Activated T-helper 2 cell treated with anti-CD3 and anti-CD28 coated beads, Interferon-gamma antibody, Interleukin-2, Interleukin-4, amounts not matched to agents 10 μg/mL and 5 μg/mL and 100 μg/mL, durations not matched to agents 14 hours and 24 hours and 36 hours (primary cell): ENCODE data around the gene SAMM50. TPM values are rescaled to one million over a fixed set of nuclear protein-coding genes. Genes with fewer than 3 reads are reported as not detected.
A peak's percentile ranks its signal among the peaks of the same experiment; 100 is the strongest.

ENCODE experiments used
- DNase-seq: peaks from one replicate; pipeline ENCODE4 v3.0.0; 2021; ENCODE audit warnings: low spot score
- H3K27ac Mint-ChIP-seq: one replicate; pipeline ENCODE4 v1.8.0; 2021; ENCODE audit warnings: mixed read lengths
- H3K27me3 Mint-ChIP-seq: one replicate; pipeline ENCODE4 v1.8.0; 2021; ENCODE audit warnings: low read depth, mixed read lengths
- H3K36me3 Mint-ChIP-seq: one replicate; pipeline ENCODE4 v1.8.0; 2021; ENCODE audit warnings: low read depth, mixed read lengths
- H3K4me1 Mint-ChIP-seq: one replicate; pipeline ENCODE4 v1.8.0; 2021; ENCODE audit warnings: low read depth, mixed read lengths
- H3K4me3 Mint-ChIP-seq: one replicate; pipeline ENCODE4 v1.8.0; 2021; ENCODE audit warnings: low read depth, mild to moderate bottlenecking, moderate library complexity, mixed read lengths
- H3K9me3 Mint-ChIP-seq: one replicate; pipeline ENCODE4 v1.8.0; 2021; ENCODE audit warnings: mixed read lengths
- intact Hi-C: fragments of 100-400 bp; cut with micrococcal nuclease; formaldehyde crosslinking; loops from one replicate; pipeline ENCODE4 v1.15.1; 2023
- total RNA-seq: library from RNA; stranded (reverse); gene quantifications from 2 replicates; pipeline ENCODE4 v1.2.3, GENCODE V29; 2022

The SAMM50 gene
- total RNA-seq, 1 donor from 2014 or later, result 59.0 TPM

DNA sequence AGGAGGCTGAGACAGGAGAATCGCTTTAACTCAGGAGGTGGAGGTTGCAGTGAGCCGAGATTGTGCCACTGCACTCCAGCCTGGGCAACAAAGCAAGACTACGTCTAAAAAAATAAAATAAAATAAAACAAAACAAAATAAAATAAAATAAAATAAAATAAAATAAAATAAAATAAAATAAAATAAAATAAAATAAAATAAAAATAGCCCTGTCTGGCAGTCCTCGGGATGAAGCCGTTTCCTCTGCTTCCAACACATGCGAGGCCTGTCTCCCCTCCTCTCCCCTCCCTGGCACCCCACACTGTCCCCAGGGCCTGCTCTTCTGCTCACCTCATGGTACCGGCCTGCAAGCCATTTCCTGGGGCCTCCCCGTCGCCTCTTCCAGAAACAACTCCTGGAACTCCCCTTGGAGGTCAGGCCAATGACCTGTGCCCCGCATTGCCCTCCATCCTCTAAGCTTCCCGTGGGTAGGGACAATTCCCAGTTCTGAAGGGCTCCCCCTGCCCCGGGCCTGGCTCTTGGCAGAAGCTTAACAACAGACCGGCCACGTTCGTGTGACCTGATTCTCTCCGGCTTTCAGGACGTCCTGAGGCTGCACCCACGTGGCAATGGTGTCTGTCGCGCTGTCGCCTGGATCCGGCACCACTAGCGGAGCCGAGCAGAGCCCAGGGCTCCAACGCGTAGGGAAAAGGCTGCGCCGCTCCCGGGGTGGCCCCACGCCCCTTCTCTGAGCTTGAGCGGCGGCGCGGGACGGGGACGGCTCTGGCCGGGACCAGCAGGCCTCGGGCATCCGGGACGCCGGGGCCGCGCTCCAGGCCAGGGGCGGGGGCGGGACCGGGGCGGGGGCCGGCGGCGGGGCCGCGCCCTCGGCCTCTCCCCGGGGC is 68.4 kb downstream of the SAMM50 start:
- intact Hi-C loops, result loop anchor here (10.0 kb wide), 3 partner anchors 61 to 161 kb away; partner anchors contain the start of genes PARVG and SAMM50
- Mint-ChIP-seq H3K27ac (peak overlapping the region; percentile 96), H3K4me3 (peak overlapping the region; percentile 94), H3K27me3 (no peaks in the 10 kb centered on the region), H3K9me3 (no peaks in the 10 kb centered on the region), H3K4me1 (peaks cover 39% of the 10 kb centered on the region), H3K36me3 (peaks cover 29% of the 10 kb centered on the region)
- DNase-seq, result peak; percentile 47

DNA sequence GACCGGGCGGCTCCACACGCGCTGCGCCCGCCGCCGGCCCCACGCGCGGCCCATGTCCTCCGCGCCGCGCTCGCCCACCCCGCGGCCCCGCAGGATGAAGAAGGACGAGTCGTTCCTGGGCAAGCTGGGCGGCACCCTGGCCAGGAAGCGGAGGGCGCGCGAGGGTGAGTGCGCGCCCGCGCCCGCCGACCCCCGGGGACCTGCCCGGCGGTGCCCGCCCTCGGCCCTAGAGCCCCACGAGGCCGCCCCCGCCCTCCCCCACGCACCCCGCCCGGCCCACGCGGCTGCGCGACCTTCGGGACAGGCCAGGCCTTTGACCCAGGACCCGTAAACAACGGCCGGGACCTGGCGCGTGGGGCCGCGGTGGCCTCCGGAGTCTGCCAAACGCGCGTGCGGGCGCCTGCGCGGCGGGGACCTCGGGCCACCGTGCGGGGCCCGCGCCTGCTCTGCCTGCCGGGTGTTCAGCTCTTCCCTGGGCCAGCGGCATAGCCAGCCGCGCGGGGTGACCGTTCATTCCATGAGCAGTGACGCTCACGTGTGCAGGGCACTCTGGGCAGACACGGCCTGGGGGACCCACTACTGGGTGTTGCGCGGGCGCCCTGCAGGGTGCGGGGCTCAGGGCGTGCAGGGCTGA is 69.2 kb downstream of the SAMM50 start, which contains the start of gene PARVB:
Gene PARVB (plus strand): TSS at position 15 of the 634 bp plus-strand sequence. CDS start 38 bp downstream, at position 53.
- Mint-ChIP-seq H3K27me3 (no peaks in the 10 kb centered on the region), H3K4me1 (peaks cover 42% of the 10 kb centered on the region), H3K9me3 (no peaks in the 10 kb centered on the region), H3K4me3 (peak within 1 kb of the TSS; percentile 94), H3K27ac (peak within 1 kb of the TSS; percentile 98), H3K36me3 (peaks cover 30% of the 10 kb centered on the region)
- peak; percentile 21 for DNase-seq
- intact Hi-C loops, result loop anchor here (10.0 kb wide), 3 partner anchors 60 to 160 kb away; partner anchors contain the start of genes PARVG and SAMM50

DNA sequence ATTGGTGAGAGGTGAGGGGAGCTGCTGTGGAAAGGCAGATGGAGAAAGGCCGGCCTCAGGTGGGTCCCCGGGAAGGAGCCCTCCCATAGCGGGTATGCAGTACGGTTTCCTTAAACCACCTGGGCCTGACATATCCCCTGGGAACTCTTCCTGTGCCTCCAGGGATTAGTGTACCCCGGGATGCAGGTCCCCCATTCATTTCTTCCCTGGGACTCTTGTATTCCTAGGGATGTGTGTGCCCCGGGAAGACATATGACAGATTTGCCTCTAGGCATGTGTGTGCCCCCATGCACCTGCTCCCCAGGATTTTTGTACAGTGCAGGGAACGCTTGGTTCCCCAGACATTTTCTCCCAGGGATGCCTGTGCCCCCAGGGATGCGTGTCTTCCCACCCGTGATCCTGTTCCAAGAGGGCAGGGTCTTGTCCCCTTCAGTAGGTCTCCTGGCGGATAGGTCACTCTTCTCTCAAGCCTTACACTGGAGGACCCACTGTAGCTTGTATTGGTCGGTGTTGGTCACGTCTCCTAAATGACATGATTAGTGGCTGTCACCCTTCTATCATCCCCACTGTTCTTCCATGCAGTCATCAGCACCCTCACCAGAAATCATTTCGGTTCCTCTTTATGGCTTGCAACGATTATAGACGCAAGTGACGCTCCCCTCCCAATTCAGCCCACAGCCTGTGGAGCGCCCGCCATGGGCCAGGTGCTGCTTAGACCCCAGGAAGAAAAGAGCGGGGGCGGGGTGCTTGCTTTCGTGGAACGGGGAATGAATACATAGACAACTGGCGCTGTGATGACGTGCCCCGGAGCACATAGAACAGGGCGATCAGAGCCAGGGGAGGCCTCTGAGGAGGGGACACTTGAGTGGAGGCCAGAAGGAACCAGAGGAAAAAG is 70.2 kb downstream of the SAMM50 start:
- H3K27ac Mint-ChIP-seq, result peak overlapping the region; percentile 98
- H3K27me3 Mint-ChIP-seq, result no peaks in the 10 kb centered on the region
- intact Hi-C loops, result loop anchor here (10.0 kb wide), 3 partner anchors 59 to 159 kb away; partner anchors contain the start of genes PARVG and SAMM50
- no peaks in the 10 kb centered on the region for H3K9me3 Mint-ChIP-seq
- H3K36me3 Mint-ChIP-seq, result peaks cover 28% of the 10 kb centered on the region
- H3K4me3 Mint-ChIP-seq, result peak overlapping the region; percentile 89
- peaks cover 43% of the 10 kb centered on the region for H3K4me1 Mint-ChIP-seq
- no peak for DNase-seq

DNA sequence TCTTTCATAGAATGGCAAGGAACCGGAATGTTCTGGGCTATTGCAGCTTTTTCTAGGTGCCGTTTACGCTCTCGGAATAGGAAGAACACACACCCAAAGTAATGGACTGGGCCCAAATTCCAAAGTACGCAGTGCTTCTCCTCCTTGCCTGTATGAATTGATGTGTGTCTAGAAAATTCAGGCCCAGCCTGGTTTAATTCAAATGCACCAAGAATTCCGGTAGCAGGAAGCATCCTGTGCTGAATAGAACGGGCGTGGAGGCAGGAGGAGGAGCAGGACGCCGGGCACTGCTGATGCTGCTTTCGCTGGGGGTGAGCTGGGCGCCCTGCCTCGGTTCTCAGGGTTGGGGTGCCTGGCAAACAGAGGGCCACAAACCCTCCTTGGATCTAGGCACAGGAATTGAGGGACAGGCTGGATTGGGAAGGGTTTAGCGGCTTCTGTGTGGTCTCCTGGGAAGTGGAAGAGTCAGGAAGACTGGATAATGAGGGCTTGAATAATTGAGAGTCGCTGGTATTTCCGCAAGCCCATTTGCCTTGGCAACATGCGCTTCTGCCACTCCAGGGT is 70.9 kb downstream of the SAMM50 start:
- H3K36me3 Mint-ChIP-seq, result peaks cover 26% of the 10 kb centered on the region
- intact Hi-C loops, result loop anchor here (10.0 kb wide), 3 partner anchors 59 to 159 kb away; partner anchors contain the start of genes PARVG and SAMM50
- H3K4me1 Mint-ChIP-seq, result peaks cover 47% of the 10 kb centered on the region

DNA sequence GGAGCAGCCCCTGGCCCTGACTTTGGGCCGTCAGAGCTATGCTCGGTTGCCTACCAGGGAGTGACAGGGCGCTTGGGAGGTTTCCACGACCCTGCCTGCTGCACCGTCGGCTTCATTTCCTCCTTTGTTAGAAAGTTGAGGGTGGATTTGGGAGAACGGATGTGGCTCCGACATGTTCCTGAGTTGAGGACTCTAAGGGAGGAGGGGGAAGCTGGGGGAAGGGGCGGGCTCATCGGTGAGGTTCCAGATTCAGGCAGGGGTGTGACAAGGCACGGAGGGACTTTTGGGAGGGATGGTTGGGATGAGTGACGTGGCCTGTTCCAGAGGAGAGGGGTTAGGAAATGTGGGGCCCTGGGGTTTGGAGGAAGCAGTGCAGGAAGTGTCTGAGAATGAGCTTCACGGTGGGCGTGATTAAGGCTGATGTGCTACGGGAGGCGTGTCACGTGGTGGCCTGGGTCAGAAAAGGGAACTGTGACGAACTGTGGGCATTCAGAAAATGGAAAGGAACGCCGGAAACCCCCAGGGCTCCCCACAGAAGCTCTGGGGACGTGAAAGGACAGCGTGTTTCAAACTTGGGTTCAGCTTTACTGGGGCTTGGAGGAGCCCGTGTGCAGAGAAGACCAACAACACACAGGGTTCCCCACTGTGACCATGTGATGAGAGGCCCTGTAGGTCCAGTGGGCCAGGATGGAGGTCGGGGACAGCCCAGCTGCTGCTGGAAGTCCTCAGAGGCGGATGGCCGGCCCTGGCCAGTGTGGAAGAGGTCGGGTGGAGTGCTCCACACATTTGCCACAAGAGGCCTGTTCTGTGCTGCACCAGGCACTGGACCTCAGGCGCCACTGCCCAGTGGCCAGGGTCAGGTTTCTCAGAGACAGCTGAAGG is 71.6 kb downstream of the SAMM50 start:
- peaks cover 51% of the 10 kb centered on the region for H3K4me1 Mint-ChIP-seq
- DNase-seq, result peak; percentile 70
- H3K27me3 Mint-ChIP-seq, result no peaks in the 10 kb centered on the region
- peaks cover 32% of the 10 kb centered on the region for H3K36me3 Mint-ChIP-seq
- H3K4me3 Mint-ChIP-seq, result peak overlapping the region; percentile 89
- no peaks in the 10 kb centered on the region for H3K9me3 Mint-ChIP-seq
- intact Hi-C loops, result loop anchor here (10.0 kb wide), 3 partner anchors 58 to 158 kb away; partner anchors contain the start of genes PARVG and SAMM50
- peak overlapping the region; percentile 98 for H3K27ac Mint-ChIP-seq

More for the DNA sequence above, 70.9 kb downstream of the SAMM50 start:
- Mint-ChIP-seq H3K27me3 (no peaks in the 10 kb centered on the region), H3K27ac (peak overlapping the region; percentile 98), H3K9me3 (no peaks in the 10 kb centered on the region), H3K4me3 (peak overlapping the region; percentile 89)
- DNase-seq, result no peak

DNA sequence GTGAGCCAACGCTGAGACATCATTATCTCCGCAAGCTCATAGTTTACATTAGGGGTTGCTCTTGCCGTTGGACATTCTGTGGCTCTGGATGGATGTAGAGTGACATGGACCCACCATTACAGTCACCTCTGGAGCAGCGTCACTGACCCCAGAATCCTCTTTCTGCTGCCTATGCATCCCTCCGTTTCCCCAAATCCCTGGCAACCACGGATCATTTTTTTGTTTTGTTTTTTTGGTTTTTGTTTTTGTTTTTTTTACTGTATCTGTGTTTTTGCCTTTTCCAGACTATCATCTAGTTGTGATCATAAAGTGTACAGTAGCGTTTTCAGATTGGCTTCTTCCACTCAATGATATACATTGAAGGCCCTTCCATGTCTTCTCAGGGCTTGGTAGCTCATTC is 72.8 kb downstream of the SAMM50 start:
- peak overlapping the region; percentile 37 for H3K4me3 Mint-ChIP-seq
- H3K36me3 Mint-ChIP-seq, result peaks cover 30% of the 10 kb centered on the region
- H3K4me1 Mint-ChIP-seq, result peaks cover 45% of the 10 kb centered on the region
- H3K27me3 Mint-ChIP-seq, result no peaks in the 10 kb centered on the region
- DNase-seq, result no peak
- intact Hi-C loops, result loop anchor here (10.0 kb wide), 3 partner anchors 57 to 157 kb away; partner anchors contain the start of genes PARVG and SAMM50
- H3K9me3 Mint-ChIP-seq, result no peaks in the 10 kb centered on the region
- H3K27ac Mint-ChIP-seq, result peak overlapping the region; percentile 66

DNA sequence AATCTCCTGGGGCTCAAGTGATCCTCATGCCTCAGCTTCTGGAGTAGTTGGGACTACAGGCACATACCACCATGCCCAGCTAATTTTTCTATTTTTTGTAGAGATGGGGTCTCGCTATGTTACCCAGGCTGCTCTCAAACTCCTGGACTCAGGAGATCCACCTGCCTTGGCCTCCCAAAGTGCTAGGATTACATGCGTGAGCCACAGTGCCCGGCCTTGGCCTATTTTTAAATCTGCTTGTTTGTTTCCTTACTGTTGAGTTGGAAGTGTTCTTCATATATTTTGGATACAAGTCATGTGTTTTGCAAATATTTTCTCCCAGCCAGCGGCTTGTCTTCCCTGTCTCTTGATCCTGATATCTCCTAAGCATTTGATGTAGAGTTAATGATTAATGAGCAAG is 73.8 kb downstream of the SAMM50 start:
- H3K4me3 Mint-ChIP-seq, result no peak overlapping the region
- DNase-seq, result no peak
- peaks cover 41% of the 10 kb centered on the region for H3K4me1 Mint-ChIP-seq
- no peaks in the 10 kb centered on the region for H3K27me3 Mint-ChIP-seq
- peaks cover 26% of the 10 kb centered on the region for H3K36me3 Mint-ChIP-seq
- no peaks in the 10 kb centered on the region for H3K9me3 Mint-ChIP-seq
- peak overlapping the region; percentile 67 for H3K27ac Mint-ChIP-seq
- intact Hi-C loops, result loop anchor here (10.0 kb wide), 3 partner anchors 56 to 156 kb away; partner anchors contain the start of genes PARVG and SAMM50

DNA sequence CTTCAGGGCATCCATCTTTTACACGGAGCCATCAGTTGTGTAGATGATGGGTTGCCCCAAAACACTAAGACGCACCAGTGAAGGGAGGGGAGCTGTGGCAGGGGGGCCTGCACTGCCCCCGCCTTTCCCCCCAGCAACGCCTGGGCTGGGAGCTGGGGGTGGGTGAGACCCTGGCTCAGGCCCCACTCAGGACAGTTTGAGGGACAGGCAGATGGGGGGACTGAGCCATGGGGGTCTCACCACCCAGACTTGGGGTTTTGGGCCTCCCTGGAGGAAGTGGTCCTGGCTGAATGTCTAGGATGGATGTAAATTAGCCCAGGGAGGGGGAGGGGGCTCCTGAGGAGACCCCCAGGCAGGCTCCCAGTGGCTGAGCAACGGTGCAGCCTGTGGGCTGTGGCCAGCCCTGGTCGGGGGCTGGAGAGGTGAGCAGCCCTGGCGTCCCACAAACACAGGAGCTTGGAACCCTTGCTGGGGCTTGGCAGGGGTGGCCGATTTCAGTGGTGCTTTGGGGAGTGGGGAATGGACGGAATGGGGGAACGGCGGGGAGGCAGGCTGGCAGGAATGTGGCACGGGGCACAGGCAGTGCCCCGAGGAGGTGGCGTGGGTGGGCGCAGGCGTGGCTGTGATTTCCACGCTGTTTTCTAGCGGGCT is 74.9 kb downstream of the SAMM50 start:
- peak overlapping the region; percentile 88 for H3K27ac Mint-ChIP-seq
- no peaks in the 10 kb centered on the region for H3K9me3 Mint-ChIP-seq
- no peak for DNase-seq
- intact Hi-C loops, result no loop called here
- H3K4me1 Mint-ChIP-seq, result peaks cover 39% of the 10 kb centered on the region
- H3K27me3 Mint-ChIP-seq, result no peaks in the 10 kb centered on the region
- peaks cover 26% of the 10 kb centered on the region for H3K36me3 Mint-ChIP-seq
- no peak overlapping the region for H3K4me3 Mint-ChIP-seq

DNA sequence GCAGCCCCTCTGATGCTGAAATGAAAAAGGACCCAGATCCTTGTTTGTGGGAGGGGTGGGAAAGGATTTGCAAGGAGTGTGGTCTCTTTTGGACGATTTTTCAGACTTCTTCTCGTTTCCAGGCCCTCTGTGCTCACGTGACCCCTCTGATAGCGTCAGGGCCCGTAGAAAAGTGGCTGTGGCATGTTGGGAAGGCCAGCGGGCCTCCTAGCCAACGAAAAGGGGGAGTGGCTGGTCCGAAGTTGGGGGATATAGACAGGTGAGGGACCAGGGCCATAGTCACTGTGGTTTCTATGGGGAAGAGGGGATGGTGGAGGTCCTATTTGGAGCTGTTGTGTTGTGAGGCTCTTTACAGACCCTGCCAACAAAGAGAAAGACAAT is 75.5 kb downstream of the SAMM50 start:
- H3K27me3 Mint-ChIP-seq, result no peaks in the 10 kb centered on the region
- H3K9me3 Mint-ChIP-seq, result no peaks in the 10 kb centered on the region
- H3K4me1 Mint-ChIP-seq, result peaks cover 36% of the 10 kb centered on the region
- H3K27ac Mint-ChIP-seq, result peak overlapping the region; percentile 88
- DNase-seq, result no peak
- peaks cover 26% of the 10 kb centered on the region for H3K36me3 Mint-ChIP-seq
- intact Hi-C loops, result no loop called here
- no peak overlapping the region for H3K4me3 Mint-ChIP-seq

DNA sequence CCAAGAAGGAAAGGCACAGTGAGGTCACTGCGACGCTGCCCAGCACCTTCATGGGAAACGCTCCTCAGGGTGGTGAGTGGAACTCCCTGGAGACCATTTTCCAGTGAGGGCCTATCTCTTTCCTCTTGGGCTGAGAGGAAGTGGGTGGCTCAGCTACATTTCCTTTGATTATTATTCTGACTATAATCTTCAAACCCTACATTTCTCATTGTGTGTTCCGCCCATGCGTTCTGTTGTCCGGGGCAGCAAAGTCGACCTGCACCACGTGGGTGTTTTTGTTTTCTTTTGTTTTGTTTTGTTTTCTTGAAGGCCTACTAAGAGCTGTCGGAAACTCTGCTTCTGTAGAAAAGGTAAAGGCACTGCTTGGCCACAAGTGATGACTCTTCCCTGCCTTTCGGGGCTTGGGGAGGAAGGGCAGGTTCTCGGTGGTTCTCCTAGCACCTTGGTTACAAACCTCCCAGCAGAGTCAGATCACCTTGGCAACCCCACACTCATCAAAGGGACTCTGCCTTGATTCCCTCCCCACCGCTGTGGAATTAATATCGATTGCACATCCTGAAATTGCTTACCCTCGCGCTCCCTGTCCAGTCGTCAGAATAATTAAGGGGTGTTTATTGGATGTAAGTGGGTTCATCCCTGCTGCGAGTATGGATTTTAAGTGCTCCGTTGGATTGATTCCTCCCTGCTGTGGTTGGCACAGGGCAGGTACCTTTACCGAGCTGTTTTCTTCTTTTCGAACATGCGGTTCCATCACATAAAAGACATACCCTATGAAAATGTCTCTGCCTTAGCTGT is 76.1 kb downstream of the SAMM50 start:
- intact Hi-C loops, result no loop called here
- no peaks in the 10 kb centered on the region for H3K27me3 Mint-ChIP-seq
- H3K9me3 Mint-ChIP-seq, result no peaks in the 10 kb centered on the region
- H3K27ac Mint-ChIP-seq, result peak overlapping the region; percentile 88
- DNase-seq, result no peak
- peaks cover 31% of the 10 kb centered on the region for H3K4me1 Mint-ChIP-seq
- no peak overlapping the region for H3K4me3 Mint-ChIP-seq
- peaks cover 26% of the 10 kb centered on the region for H3K36me3 Mint-ChIP-seq
